Testis (tissue), 2 donors: ENCODE measurements around the gene REPIN1.

Experiments
- CTCF ChIP-seq, 3 experiments: fragments of 450-650 bp in 2 of 3; fragments of 200-600 bp in 1 of 3; sonication (generic) in 1 of 3; IDR thresholded peaks; one replicate each; pipeline ENCODE4 v1.5.1; 2016 to 2019; ENCODE audit warnings: antibody characterized with exemption in 3 of 3, mild to moderate bottlenecking in 2 of 3, moderate library complexity in 1 of 3
- POLR2A ChIP-seq: fragments of 450-650 bp; IDR thresholded peaks from one replicate; pipeline ENCODE4 v1.6.1; 2017; ENCODE audit warnings: antibody characterized with exemption, mild to moderate bottlenecking, moderate library complexity

DNA sequence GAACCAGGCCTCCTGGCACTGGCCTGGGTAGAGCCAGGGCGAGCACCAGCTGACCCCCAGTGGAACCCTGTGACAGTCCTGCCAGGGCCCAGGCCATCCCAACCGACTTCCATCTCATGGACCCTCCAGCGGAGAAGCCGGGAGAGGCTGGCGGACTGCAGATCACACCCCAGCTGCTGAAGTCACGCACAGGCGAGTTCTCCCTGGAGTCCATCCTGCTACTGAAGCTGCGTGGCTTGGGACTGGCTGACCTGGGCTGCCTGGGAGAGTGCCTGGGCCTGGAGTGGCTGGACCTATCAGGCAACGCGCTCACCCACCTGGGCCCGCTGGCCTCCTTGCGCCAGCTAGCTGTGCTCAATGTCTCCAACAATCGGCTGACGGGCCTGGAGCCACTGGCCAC lies 31.9 kb upstream of the REPIN1 start:
- TF ChIP-seq CTCF (IDR thresholded peaks at IDR 0.05): no peak
- TF ChIP-seq POLR2A: no peak
